HepG2 (cell line): Measurements from ENCODE around the gene ATP6V1G3. TPM values are rescaled to one million over a fixed set of nuclear protein-coding genes. Genes with fewer than 3 reads are reported as not detected.

Experiments used
- ATAC-seq: fragments of 200-7000 bp; cut with Tn5 transposase; 3 replicates; pipeline ENCODE4 v1.9.1; 2020; ENCODE audit warnings: mild to moderate bottlenecking, moderate library complexity
- BruUV-seq: library from RNA; stranded (reverse); fragments of 400-500 nt; replicated peaks from 2 replicates; lab custom pipeline; 2021; lab: Mats Ljungman, UMichigan
- CTCF ChIA-PET: fragments of 300-600 bp; formaldehyde crosslinking; extraction: SDS; loops from one replicate; lab custom pipeline; 2021; ENCODE audit warnings: low total read pairs, inconsistent platforms, low intra/inter-chr PET ratio; lab: Yijun Ruan, JAX
- POLR2A ChIA-PET: fragments of 350-600 bp; sonication (Branson Sonifier 250); formaldehyde crosslinking; loops from one replicate; lab custom pipeline; 2020; ENCODE audit warnings: antibody characterized with exemption, inconsistent platforms; lab: Yijun Ruan, JAX
- DNase-seq: peaks from one replicate; pipeline ENCODE4 v3.0.0-alpha.2; 2015; ENCODE audit warnings: low spot score
- FAIRE-seq: peaks from 3 replicates; lab custom pipeline; 2011; peaks lifted over from hg19 to GRCh38; lab: Jason Lieb, UNC
- H2AFZ ChIP-seq: one replicate; pipeline ENCODE4 v1.6.1; 2011; ENCODE audit warnings: low read length, inconsistent platforms
- H3K27ac ChIP-seq: fragments of 300-600 bp; 3 replicates; pipeline ENCODE4 v1.8.0; 2011; ENCODE audit warnings: mixed run types, mild to moderate bottlenecking, mixed read lengths, low read length, inconsistent platforms; ENCODE audit not compliant: insufficient read depth; ENCODE audit errors: extremely low read length
- H3K27me3 ChIP-seq, 2 experiments: fragments of 200-600 bp in 1 of 2; 2 replicates in 1 of 2; 3 replicates in 1 of 2; pipeline versions ENCODE4 v1.6.0 to v1.8.0; 2011; ENCODE audit warnings: low read length in 2 of 2, mild to moderate bottlenecking in 2 of 2, moderate library complexity in 2 of 2, inconsistent platforms in 1 of 2; ENCODE audit not compliant: insufficient read depth in 2 of 2, control insufficient read depth in 1 of 2
- H3K36me3 ChIP-seq, 2 experiments: fragments of 200-600 bp in 1 of 2; replicated peaks in 1 of 2; 2 replicates in 1 of 2; 3 replicates in 1 of 2; pipeline versions ENCODE4 v1.5.1 to v1.8.0; 2011; ENCODE audit warnings: low read length in 2 of 2, inconsistent platforms in 1 of 2; ENCODE audit not compliant: insufficient read depth in 2 of 2, control insufficient read depth in 1 of 2
- H3K4me1 ChIP-seq: 2 replicates; pipeline ENCODE4 v1.5.1; 2012; ENCODE audit warnings: low read length, inconsistent platforms; ENCODE audit not compliant: insufficient read depth
- H3K4me2 ChIP-seq: 2 replicates; pipeline ENCODE4 v1.6.0; 2011; ENCODE audit warnings: low read depth, low read length, inconsistent platforms
- H3K4me3 ChIP-seq, 3 experiments: fragments of 200-600 bp in 1 of 3; sonication (generic), shearing (Covaris generic) in 1 of 3; replicated peaks in 1 of 3; 2 replicates each; pipeline ENCODE4 v1.5.1; 2011 to 2016; ENCODE audit warnings: low read length in 3 of 3, inconsistent platforms in 2 of 3, low read depth in 2 of 3, mild to moderate bottlenecking in 2 of 3, control low read depth in 1 of 3, mixed read lengths in 1 of 3; ENCODE audit not compliant: insufficient read depth in 1 of 3
- H3K79me2 ChIP-seq: one replicate; pipeline ENCODE4 v1.6.1; 2011; ENCODE audit warnings: low read length, inconsistent platforms; ENCODE audit not compliant: insufficient read depth
- H3K9ac ChIP-seq: 2 replicates; pipeline ENCODE4 v1.6.0; 2011; ENCODE audit warnings: mild to moderate bottlenecking, low read depth, low read length, inconsistent platforms; ENCODE audit not compliant: insufficient read depth
- H3K9me3 ChIP-seq: 2 replicates; pipeline ENCODE4 v1.5.1; 2012; ENCODE audit warnings: mild to moderate bottlenecking, low read length
- H4K20me1 ChIP-seq: 2 replicates; pipeline ENCODE4 v1.6.0; 2011; ENCODE audit warnings: inconsistent platforms, mild to moderate bottlenecking, low read length, moderate library complexity; ENCODE audit not compliant: insufficient read depth
- ATF1 ChIP-seq: IDR thresholded peaks from 2 replicates; pipeline ENCODE4 v1.6.1; 2016; ENCODE audit warnings: mild to moderate bottlenecking, control low read depth
- IRX3 ChIP-seq: sonication (generic); formaldehyde crosslinking; IDR thresholded peaks from 2 replicates; pipeline ENCODE4 v1.8.1; 2023; ENCODE audit warnings: mild to moderate bottlenecking, low read depth, missing genetic modification reagents, borderline replicate concordance
- ISX ChIP-seq: sonication (generic); formaldehyde crosslinking; conservative IDR thresholded peaks from 2 replicates; pipeline ENCODE4 v1.5.0; 2020; ENCODE audit warnings: missing genetic modification reagents
- KDM2A ChIP-seq: sonication (generic); formaldehyde crosslinking; IDR thresholded peaks from 2 replicates; pipeline ENCODE4 v1.4.0; 2020; ENCODE audit warnings: low read depth, missing genetic modification reagents, borderline replicate concordance
- SKIL ChIP-seq: sonication (generic); formaldehyde crosslinking; IDR thresholded peaks from 2 replicates; pipeline ENCODE4 v1.8.0; 2022; ENCODE audit warnings: missing genetic modification reagents, mild to moderate bottlenecking, moderate library complexity, borderline replicate concordance
- TBX2 ChIP-seq: sonication (generic); formaldehyde crosslinking; IDR thresholded peaks from 2 replicates; pipeline ENCODE4 v1.5.0; 2020; ENCODE audit warnings: missing genetic modification reagents, mild to moderate bottlenecking, borderline replicate concordance
- ZMYM3 ChIP-seq: sonication (generic); formaldehyde crosslinking; IDR thresholded peaks from 2 replicates; pipeline ENCODE4 v1.5.1; 2020; ENCODE audit warnings: mild to moderate bottlenecking, missing genetic modification reagents
- ZNF10 ChIP-seq: sonication (generic); formaldehyde crosslinking; IDR thresholded peaks from 2 replicates; pipeline ENCODE4 v1.4.0; 2020; ENCODE audit warnings: mild to moderate bottlenecking, low read depth, missing genetic modification reagents, borderline replicate concordance
- ZNF3 ChIP-seq: IDR thresholded peaks from 2 replicates; pipeline ENCODE4 v1.7.0; 2017; ENCODE audit warnings: inconsistent platforms
- ZNF672 ChIP-seq: sonication (generic); formaldehyde crosslinking; IDR thresholded peaks from 2 replicates; pipeline ENCODE4 v1.8.1; 2022; ENCODE audit warnings: missing genetic modification reagents
- ZNF691 ChIP-seq: sonication (generic); formaldehyde crosslinking; IDR thresholded peaks from 2 replicates; pipeline ENCODE4 v1.4.0; 2020; ENCODE audit warnings: missing genetic modification reagents, low read depth, mild to moderate bottlenecking, borderline replicate concordance
- ZNF720 ChIP-seq: sonication (generic); formaldehyde crosslinking; IDR thresholded peaks from 2 replicates; pipeline ENCODE4 v1.4.0; 2020; ENCODE audit warnings: missing genetic modification reagents
- ZSCAN30 ChIP-seq: sonication (generic); formaldehyde crosslinking; IDR thresholded peaks from 2 replicates; pipeline ENCODE4 v1.5.0; 2020; ENCODE audit warnings: mild to moderate bottlenecking, missing genetic modification reagents
- WGBS: methylation state at CpG from one replicate; pipeline ENCODE4 v1.1.6; 2017; ENCODE audit warnings: low lambda C conversion rate; 5-methylcytosine and 5-hydroxymethylcytosine counted together
- in situ Hi-C: cut with HindIII; loops from 2 replicates; pipeline ENCODE4 v1.10.0; 2017; ENCODE audit warnings: low pct_unique_long_range_greater_than_20kb; ENCODE audit not compliant: extremely low pct_ligation_motif_present
- intact Hi-C: fragments of 100-400 bp; cut with micrococcal nuclease; formaldehyde crosslinking; loops from one replicate; pipeline ENCODE4 v1.10.0; 2022; ENCODE audit not compliant: unreplicated experiment
- polyA plus RNA-seq, 8 experiments: library from polyadenylated mRNA; depleted of rRNA in 3 of 8; stranded (reverse) in 7 of 8; unstranded in 1 of 8; fragments of >200 nt; fragmentation: Illumina TruSeq in 4 of 8; extraction: Trizol in 4 of 8; gene quantifications; 2 replicates each; pipeline versions ENCODE4 v1.2.1 to v1.2.3, GENCODE V29; 2011 to 2016; ENCODE audit warnings: low read depth in 4 of 8, missing spikeins in 1 of 8, mixed read lengths in 1 of 8; ENCODE audit not compliant: insufficient read depth in 1 of 8
- total RNA-seq, 5 experiments: library from RNA; depleted of rRNA; stranded (reverse); fragments of >200 nt; fragmentation: Illumina TruSeq; extraction: Trizol; gene quantifications; 2 replicates each; pipeline ENCODE4 v1.2.3, GENCODE V29; 2016; ENCODE audit warnings: low read depth in 1 of 5

The ATP6V1G3 gene
- total and polyA plus RNA-seq, 2 of the 13 experiments (the other 11 are each of a cell fraction or from before 2014, with no cell fraction given) = not detected

GRCh38 chr1:198520524-198521254 is 19.8 kb downstream of the ATP6V1G3 start (continued):
- no peak for TF ChIP-seq IRX3 (CRISPR knock-in tag)
- no peak for TF ChIP-seq ZNF691
- TF ChIP-seq ZNF10 (CRISPR knock-in tag) = no peak
- no peak for TF ChIP-seq ZNF672 (CRISPR knock-in tag)
- TF ChIP-seq TBX2 (CRISPR knock-in tag) = no peak
- no peak for TF ChIP-seq SKIL (CRISPR knock-in tag)
- no peak for TF ChIP-seq ZSCAN30 (CRISPR knock-in tag)
- TF ChIP-seq, all 625 proteins: peak for 0

GRCh38 chr1:198519639-198520501 is 20.6 kb downstream of the ATP6V1G3 start:
- no peak for FAIRE-seq
- DNase-seq = no peak
- no peaks in the 10 kb centered on the region for H3K4me1 ChIP-seq
- BruUV-seq = no TSS peak
- no peak overlapping the region for H3K4me2 ChIP-seq
- H4K20me1 ChIP-seq = no peaks in the 10 kb centered on the region
- H3K9me3 ChIP-seq = no peaks in the 10 kb centered on the region
- H3K79me2 ChIP-seq = no peaks in the 10 kb centered on the region
- H2AFZ ChIP-seq = no peak overlapping the region
- ATAC-seq = no peak
- no peak overlapping the region for H3K27ac ChIP-seq
- POLR2A ChIA-PET = no interaction called here
- in situ Hi-C loops = no loop called here
- H3K9ac ChIP-seq = no peak overlapping the region
- intact Hi-C loops = no loop called here
- no peaks in the 10 kb centered on the region for H3K27me3 ChIP-seq
- CTCF ChIA-PET = no interaction called here
- no peaks in the 10 kb centered on the region for H3K36me3 ChIP-seq
- 30% methylated on average over 10 of the region's 10 CpGs for WGBS
- H3K4me3 ChIP-seq = no peak overlapping the region
- TF ChIP-seq ZNF3 (no peak), ATF1 (CRISPR knock-in tag) (no peak), ISX (CRISPR knock-in tag) (no peak), KDM2A (no peak), ZNF720 (no peak), ZMYM3 (no peak)
